BLaER1 treated with 17β-estradiol and CSF1 and Interleukin-3, amounts not matched to agents 10 nM and 100 nM (cell line): Measurements from ENCODE around the gene ZDHHC7.

Source experiments
- H3K27ac ChIP-seq, 11 experiments: shearing (Covaris generic); formaldehyde crosslinking; 2 replicates each; pipeline ENCODE4 v1.8.1; 2022
- H3K27me3 ChIP-seq, 11 experiments: shearing (Covaris generic); formaldehyde crosslinking; 2 replicates each; pipeline ENCODE4 v1.8.1; 2022
- H3K36me3 ChIP-seq, 11 experiments: shearing (Covaris generic); formaldehyde crosslinking; 2 replicates each; pipeline ENCODE4 v1.8.1; 2022
- H3K4me1 ChIP-seq, 10 experiments: shearing (Covaris generic); formaldehyde crosslinking; 2 replicates each; pipeline ENCODE4 v1.8.1; 2022
- H3K4me2 ChIP-seq, 11 experiments: shearing (Covaris generic); formaldehyde crosslinking; 2 replicates each; pipeline ENCODE4 v1.8.1; 2022
- H3K4me3 ChIP-seq, 10 experiments: shearing (Covaris generic); formaldehyde crosslinking; 2 replicates each; pipeline ENCODE4 v1.8.1; 2022
- H3K9ac ChIP-seq, 11 experiments: shearing (Covaris generic); formaldehyde crosslinking; 2 replicates each; pipeline ENCODE4 v1.8.1; 2022
- H3K9me3 ChIP-seq, 11 experiments: shearing (Covaris generic); formaldehyde crosslinking; replicated peaks in 1 of 11; 2 replicates each; pipeline ENCODE4 v1.8.1; 2022
- H4K20me1 ChIP-seq, 11 experiments: shearing (Covaris generic); formaldehyde crosslinking; 2 replicates each; pipeline ENCODE4 v1.8.1; 2022
- Cebpa-rat ChIP-seq, 11 experiments: shearing (Covaris generic); IDR thresholded peaks; 2 replicates each; pipeline ENCODE4 v1.8.1; 2022

ZDHHC7 gene

DNA sequence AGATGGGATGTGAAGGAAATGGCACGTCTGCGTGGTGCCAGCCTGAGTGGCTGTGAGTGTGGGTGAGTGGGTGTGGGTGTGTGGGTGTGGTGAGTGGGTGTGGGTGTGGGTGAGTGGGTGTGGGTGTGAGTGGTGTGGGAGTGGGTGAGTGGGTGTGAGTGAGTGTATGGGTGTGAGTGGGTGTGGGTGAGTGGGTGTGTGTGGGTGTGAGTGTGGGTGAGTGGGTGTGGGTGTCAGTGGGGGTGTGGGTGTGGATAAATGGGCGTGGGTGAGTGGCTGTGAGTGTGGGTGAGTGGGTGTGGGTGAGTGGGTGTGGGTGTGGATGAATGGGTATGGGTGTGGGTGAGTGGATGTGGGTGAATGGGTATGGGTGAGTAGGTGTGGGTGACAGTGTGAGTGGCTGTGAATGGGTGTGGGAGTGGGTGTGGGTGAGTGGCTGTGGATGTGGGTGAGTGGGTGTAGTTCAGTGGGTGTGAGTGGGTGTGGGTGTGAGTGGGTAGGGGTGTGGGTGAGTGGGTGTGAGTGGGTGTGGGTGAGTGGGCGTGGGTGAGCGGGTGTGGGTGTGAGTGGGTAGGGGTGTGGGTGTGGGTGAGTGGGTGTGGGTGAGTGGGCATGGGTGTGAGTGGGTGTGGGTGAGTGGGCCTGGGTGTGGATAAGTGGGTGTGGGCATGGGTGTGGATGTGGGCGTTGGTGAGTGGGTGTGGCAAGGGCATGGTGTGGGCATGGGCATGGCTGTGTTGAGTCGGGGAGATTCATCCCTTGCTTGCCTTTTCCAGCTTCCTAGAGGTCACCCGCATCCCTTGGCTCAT, 80.8 kb downstream of the ZDHHC7 start:
- Histone ChIP-seq H3K4me1 (peaks cover 10 to 40% (median 32%) of the 10 kb centered on the region in 10 experiments), H3K27ac (peak overlapping the region in 4 of 11 experiments; percentile 47 to 55 (median 50); a peak in 5 of 22 replicates), H3K27me3 (0 out of 22 replicates have a peak, but pooled peaks cover 0 to 5% (median 0%) of the 10 kb centered on the region in 11 experiments), H4K20me1 (peaks cover 0 to 4% (median 0%) of the 10 kb centered on the region in 11 experiments; a peak in 1 of 22 replicates), H3K4me3 (no peak overlapping the region), H3K36me3 (no peaks in the 10 kb centered on the region), H3K9me3 (peaks cover 0 to 3% (median 0%) of the 10 kb centered on the region in 11 experiments; a peak in 2 of 22 replicates), H3K4me2 (peak overlapping the region; percentile 39 to 72 (median 63); a peak in 21 of 22 replicates), H3K9ac (peak overlapping the region in 2 of 11 experiments; percentile 31 to 35; a peak in 1 of 22 replicates)
- TF ChIP-seq Cebpa-rat (IDR thresholded peaks at IDR 0.05): no peak

DNA sequence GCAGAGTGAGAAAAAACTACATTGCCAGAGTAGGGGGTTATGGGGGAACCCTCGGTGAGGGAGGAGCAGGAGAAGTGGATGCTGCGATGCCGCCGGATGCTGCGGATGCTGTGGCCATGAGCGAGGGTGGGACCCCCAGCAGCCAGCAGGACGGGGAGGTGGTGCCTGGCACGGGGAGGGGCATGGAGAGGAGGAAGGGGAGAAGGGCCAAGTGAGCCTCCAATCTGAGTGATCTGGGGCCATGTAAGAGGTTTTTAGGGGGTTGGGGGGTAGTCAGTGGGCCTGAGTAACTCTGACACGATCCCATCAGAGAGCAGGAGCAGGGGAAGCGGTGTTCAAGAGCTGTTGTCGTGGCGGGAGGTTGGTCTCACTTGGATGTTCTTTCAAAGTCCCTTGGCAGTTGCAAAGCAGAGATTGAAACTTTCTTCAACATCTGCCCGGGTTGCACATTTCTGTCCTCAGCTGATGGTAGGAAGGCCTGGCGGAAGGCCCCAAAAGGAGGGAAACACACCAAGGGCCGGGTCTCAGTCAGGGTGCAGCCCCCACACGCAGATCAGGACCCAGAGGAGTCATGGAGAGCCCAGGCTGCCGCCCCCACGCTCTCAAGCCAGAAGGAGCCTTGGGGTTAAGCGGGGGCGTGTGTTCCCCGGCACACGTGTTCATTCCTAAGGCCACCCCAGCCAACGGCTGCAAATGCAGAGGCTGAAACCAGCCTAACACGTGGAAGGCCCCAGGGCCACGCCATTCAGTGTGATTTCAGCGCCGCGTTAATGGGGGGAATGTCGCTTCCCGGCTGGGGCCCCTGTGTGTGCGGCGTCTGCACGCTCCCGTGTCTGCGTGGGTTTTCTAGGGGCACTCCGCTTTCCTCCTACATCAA, 81.7 kb downstream of the ZDHHC7 start:
- Histone ChIP-seq H4K20me1 (peaks cover 0 to 4% (median 0%) of the 10 kb centered on the region in 11 experiments; a peak in 1 of 22 replicates), H3K36me3 (no peaks in the 10 kb centered on the region), H3K4me1 (peaks cover 14 to 49% (median 40%) of the 10 kb centered on the region in 10 experiments), H3K9me3 (peaks cover 0 to 3% (median 0%) of the 10 kb centered on the region in 11 experiments; a peak in 2 of 22 replicates), H3K4me2 (peak overlapping the region; percentile 39 to 72 (median 63); a peak in 21 of 22 replicates), H3K4me3 (no peak overlapping the region), H3K27ac (peak overlapping the region in 4 of 11 experiments; percentile 47 to 55 (median 50); a peak in 6 of 22 replicates), H3K27me3 (peaks cover 0 to 5% (median 0%) of the 10 kb centered on the region in 11 experiments; a peak in 1 of 22 replicates), H3K9ac (peak overlapping the region in 4 of 11 experiments; percentile 31 to 35 (median 34); a peak in 5 of 22 replicates)
- peak in 2 of 11 experiments; percentile 47 to 75; a peak in 3 of 22 replicates for TF ChIP-seq Cebpa-rat (IDR thresholded peaks at IDR 0.05)

DNA sequence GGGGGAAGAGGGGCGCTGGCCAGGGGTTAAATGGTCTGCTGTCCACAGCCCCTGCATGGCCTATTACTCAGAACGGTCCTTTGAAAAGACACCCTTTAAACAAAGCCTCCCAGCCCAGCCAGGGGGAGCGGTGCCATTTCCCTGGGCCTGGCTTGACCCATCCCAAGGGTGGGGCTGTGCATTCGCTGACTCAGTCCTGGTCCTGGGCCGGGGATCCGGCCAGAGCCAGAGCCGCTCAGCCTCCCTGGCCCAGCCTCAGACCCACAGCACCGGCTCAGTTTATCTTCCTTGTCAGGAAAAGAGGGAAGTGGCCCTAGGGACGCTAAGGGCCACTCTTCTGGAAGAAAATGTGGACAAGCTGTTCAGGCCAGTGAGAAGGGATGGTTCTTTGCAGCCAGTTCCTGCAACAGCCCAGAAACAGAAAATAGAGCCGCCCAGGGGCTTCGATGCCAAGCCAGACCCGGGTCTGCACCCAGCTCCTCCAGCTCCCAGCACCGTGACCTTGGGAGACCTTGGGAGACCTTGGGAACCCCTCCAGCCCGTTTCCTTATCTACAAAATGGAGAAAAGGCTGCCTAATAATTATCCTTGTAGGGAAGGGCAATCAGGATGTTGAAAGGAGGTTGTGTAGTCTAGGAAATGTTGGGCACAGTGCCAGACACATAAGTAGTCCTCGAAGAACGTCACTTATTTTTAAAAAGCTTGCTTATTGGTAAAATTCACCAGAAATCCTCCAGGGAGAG, 82.5 kb downstream of the ZDHHC7 start:
- Histone ChIP-seq H3K4me2 (peak overlapping the region in 9 of 11 experiments; percentile 39 to 72 (median 65); a peak in 16 of 22 replicates), H3K9me3 (peaks cover 0 to 3% (median 0%) of the 10 kb centered on the region in 11 experiments; a peak in 2 of 22 replicates), H3K9ac (peak overlapping the region in 3 of 11 experiments; percentile 15 to 35 (median 31); a peak in 2 of 22 replicates), H4K20me1 (peaks cover 0 to 4% (median 0%) of the 10 kb centered on the region in 11 experiments; a peak in 1 of 22 replicates), H3K4me1 (peaks cover 20 to 57% (median 48%) of the 10 kb centered on the region in 10 experiments), H3K4me3 (no peak overlapping the region), H3K36me3 (no peaks in the 10 kb centered on the region), H3K27me3 (peaks cover 0 to 5% (median 0%) of the 10 kb centered on the region in 11 experiments; a peak in 1 of 22 replicates), H3K27ac (peak overlapping the region in 4 of 11 experiments; percentile 13 to 51 (median 40); a peak in 6 of 22 replicates)
- TF ChIP-seq Cebpa-rat (IDR thresholded peaks at IDR 0.05): no peak

DNA sequence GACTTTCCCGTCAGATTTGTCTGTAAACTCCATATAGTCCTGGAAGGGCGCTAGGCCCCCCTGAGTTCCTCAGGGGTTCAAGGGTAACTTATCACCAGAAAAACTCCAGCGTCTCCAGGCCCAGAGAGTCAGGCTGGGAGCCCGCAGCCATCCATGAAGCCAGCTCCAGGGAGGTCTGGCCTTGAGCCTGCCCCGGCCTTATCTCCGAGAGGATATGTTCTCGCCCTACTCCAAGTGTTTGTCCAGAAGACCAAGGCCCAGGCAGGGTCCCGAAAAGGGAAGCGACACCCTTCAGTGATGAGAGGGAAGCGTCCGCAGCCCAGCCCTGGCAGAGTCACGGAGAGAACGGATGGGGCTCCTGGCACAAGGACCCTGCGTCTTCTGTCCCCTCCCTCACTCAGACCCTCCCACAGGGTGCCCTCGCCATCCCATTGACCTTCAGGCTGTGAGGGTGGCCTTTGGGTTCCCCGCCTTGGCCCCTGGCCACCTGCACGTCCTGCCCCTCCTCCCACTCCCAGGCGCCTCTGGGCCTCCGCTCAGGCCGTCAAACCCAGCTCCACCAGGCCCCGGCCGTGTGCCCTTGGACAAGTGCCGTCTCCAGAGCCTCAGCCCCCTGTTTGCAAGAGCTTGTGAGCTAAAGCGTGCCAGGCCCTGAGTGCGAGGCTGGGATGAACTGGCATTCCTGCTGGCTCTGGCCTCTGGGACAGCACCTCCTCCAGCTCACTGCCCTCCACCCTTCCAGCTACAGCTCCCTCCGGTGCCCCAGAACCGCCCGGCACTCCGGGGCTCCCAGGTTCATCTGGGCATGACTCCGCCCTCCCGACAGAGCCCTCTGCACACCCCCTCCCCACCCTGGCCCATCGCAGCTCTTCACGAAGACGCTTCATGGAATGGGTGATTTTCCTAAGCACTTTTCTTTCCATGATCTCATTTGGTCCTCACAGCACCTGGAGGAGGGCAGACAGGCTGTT, 83.4 kb downstream of the ZDHHC7 start:
- H3K4me2 ChIP-seq: no peak overlapping the region
- H3K36me3 ChIP-seq: no peaks in the 10 kb centered on the region
- no peak overlapping the region for H3K9ac ChIP-seq
- H3K4me3 ChIP-seq: no peak overlapping the region
- H3K9me3 ChIP-seq: peaks cover 0 to 3% (median 0%) of the 10 kb centered on the region in 11 experiments; a peak in 2 of 22 replicates
- peaks cover 0 to 3% (median 0%) of the 10 kb centered on the region in 11 experiments; a peak in 1 of 22 replicates for H4K20me1 ChIP-seq
- no peak overlapping the region for H3K27ac ChIP-seq
- peaks cover 0 to 5% (median 0%) of the 10 kb centered on the region in 11 experiments; a peak in 1 of 22 replicates for H3K27me3 ChIP-seq
- peaks cover 22 to 62% (median 54%) of the 10 kb centered on the region in 10 experiments for H3K4me1 ChIP-seq
- TF ChIP-seq Cebpa-rat (IDR thresholded peaks at IDR 0.05): no peak

DNA sequence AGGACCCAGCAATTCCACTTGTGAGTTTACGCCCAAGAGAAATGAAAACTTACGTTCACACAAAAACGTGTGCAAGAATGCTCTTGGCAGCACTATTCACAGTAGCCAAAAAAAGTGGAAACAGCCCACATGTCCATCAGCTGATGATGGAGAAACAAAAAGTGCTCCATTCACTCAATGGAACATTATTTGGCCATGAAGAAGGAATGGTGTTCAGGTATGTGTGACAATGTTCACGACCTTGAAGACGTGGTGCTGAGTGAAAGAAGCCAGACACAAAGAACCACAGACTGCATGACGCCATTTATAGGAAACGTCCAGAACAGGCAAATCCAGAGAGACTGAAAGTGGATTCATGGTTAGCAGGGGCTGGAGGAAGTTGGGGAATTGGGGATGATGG, 84.9 kb downstream of the ZDHHC7 start:
- no peak for TF ChIP-seq Cebpa-rat (IDR thresholded peaks at IDR 0.05)
- Histone ChIP-seq H3K4me1 (peaks cover 32 to 62% (median 53%) of the 10 kb centered on the region in 10 experiments), H3K27me3 (no peaks in the 10 kb centered on the region; a peak in 1 of 22 replicates)

DNA sequence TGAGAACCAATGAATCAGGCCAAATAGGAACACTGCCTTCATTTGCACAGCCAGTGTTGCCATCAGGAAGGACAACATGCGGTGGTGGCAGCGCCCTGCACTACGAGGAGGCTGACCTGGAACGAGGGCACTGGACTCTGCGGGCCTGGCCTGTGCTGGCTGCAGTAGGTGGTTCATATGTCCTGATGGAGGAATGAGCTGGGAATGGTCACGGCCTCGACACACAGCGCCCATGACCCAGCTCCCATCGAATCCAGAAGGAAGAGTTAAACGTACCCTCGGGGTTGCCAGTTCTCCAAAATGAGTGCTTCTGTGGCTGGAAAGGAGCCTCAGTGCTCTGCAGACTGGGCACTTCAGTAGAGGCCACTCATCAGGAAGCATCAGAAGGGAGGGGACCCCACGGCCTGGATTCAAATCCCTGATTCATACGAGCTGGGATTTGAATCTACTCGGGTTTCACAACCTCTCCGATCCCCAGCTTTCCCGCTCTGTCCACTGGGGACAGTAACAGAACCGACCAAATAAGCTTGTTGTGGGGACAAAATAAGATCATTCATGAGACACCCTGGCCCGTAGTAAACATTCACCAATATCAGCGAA, 85.5 kb downstream of the ZDHHC7 start:
- Histone ChIP-seq H3K36me3 (no peaks in the 10 kb centered on the region), H3K9me3 (no peaks in the 10 kb centered on the region), H4K20me1 (no peaks in the 10 kb centered on the region; a peak in 1 of 22 replicates), H3K4me3 (no peak overlapping the region), H3K9ac (no peak overlapping the region), H3K4me1 (peaks cover 32 to 62% (median 53%) of the 10 kb centered on the region in 10 experiments), H3K27ac (no peak overlapping the region), H3K4me2 (peak overlapping the region in 2 of 11 experiments; percentile 67 to 69; a peak in 1 of 22 replicates), H3K27me3 (no peaks in the 10 kb centered on the region; a peak in 1 of 22 replicates)
- no peak for TF ChIP-seq Cebpa-rat (IDR thresholded peaks at IDR 0.05)

More for the DNA sequence above, 84.9 kb downstream of the ZDHHC7 start:
- no peak overlapping the region for H3K9ac ChIP-seq
- no peaks in the 10 kb centered on the region for H3K36me3 ChIP-seq
- H4K20me1 ChIP-seq: no peaks in the 10 kb centered on the region; a peak in 1 of 22 replicates
- no peak overlapping the region for H3K4me2 ChIP-seq
- no peak overlapping the region for H3K4me3 ChIP-seq
- H3K9me3 ChIP-seq: peaks cover 0 to 3% (median 0%) of the 10 kb centered on the region in 11 experiments; a peak in 2 of 22 replicates
- no peak overlapping the region for H3K27ac ChIP-seq
